HepG2 (cell line): Measurements from ENCODE around the gene MARF1. TPM values are rescaled to one million over a fixed set of nuclear protein-coding genes. Genes with fewer than 3 reads are reported as not detected.

Experiments used
- ARNT ChIP-seq: fragments of 450-650 bp; IDR thresholded peaks from 2 replicates; pipeline ENCODE4 v1.6.1; 2017
- BHLHE40 ChIP-seq: IDR thresholded peaks from 2 replicates; pipeline ENCODE4 v1.6.1; 2011; ENCODE audit warnings: low read length, improper control_type of control experiment
- CREB1 ChIP-seq, 2 experiments: fragments of 450-650 bp in 1 of 2; IDR thresholded peaks; 2 replicates each; pipeline ENCODE4 v1.6.1; 2016 to 2017; ENCODE audit warnings: control low read depth in 1 of 2, mild to moderate bottlenecking in 1 of 2, missing compliant biosample characterization in 1 of 2, missing genetic modification characterization in 1 of 2
- DNMT1 ChIP-seq: sonication (generic); formaldehyde crosslinking; IDR thresholded peaks from 2 replicates; pipeline ENCODE4 v1.5.1; 2020; ENCODE audit warnings: mild to moderate bottlenecking, missing genetic modification reagents
- EP300 ChIP-seq, 3 experiments: sonication (generic) in 1 of 3; formaldehyde crosslinking in 1 of 3; IDR thresholded peaks; 2 replicates each; pipeline versions ENCODE4 v1.5.1 to v1.6.1; 2011 to 2020; ENCODE audit warnings: low read depth in 2 of 3, low read length in 2 of 3, borderline replicate concordance in 1 of 3, improper control_type of control experiment in 1 of 3, mild to moderate bottlenecking in 1 of 3, missing genetic modification reagents in 1 of 3, moderate library complexity in 1 of 3
- FOXO4 ChIP-seq: sonication (generic); formaldehyde crosslinking; conservative IDR thresholded peaks from 2 replicates; pipeline ENCODE4 v1.8.1; 2023; ENCODE audit warnings: missing genetic modification reagents
- HCFC1 ChIP-seq: fragments of 150-350 bp; IDR thresholded peaks from 2 replicates; pipeline ENCODE4 v1.6.1; 2014; ENCODE audit warnings: low read depth, low read length
- HDAC2 ChIP-seq: sonication (generic); formaldehyde crosslinking; IDR thresholded peaks from 2 replicates; pipeline ENCODE4 v1.4.0; 2020; ENCODE audit warnings: missing genetic modification reagents
- HES4 ChIP-seq: sonication (generic); formaldehyde crosslinking; IDR thresholded peaks from 2 replicates; pipeline ENCODE4 v1.9.0; 2021; ENCODE audit warnings: mild to moderate bottlenecking, missing genetic modification reagents, borderline replicate concordance
- PCBP1 ChIP-seq: fragments of 200-400 bp; formaldehyde crosslinking; IDR thresholded peaks from 2 replicates; pipeline ENCODE4 v1.6.1; 2017; ENCODE audit warnings: mild to moderate bottlenecking, low read depth, low read length, borderline replicate concordance
- RXRB ChIP-seq: IDR thresholded peaks from 2 replicates; pipeline ENCODE4 v1.6.1; 2016; ENCODE audit warnings: borderline replicate concordance, missing genetic modification reagents, missing compliant biosample characterization
- SIX4 ChIP-seq: sonication (generic); formaldehyde crosslinking; IDR thresholded peaks from 2 replicates; pipeline ENCODE4 v1.4.0; 2020; ENCODE audit warnings: missing genetic modification reagents
- TARDBP ChIP-seq: sonication (generic); formaldehyde crosslinking; IDR thresholded peaks from 2 replicates; pipeline ENCODE4 v1.8.0; 2022; ENCODE audit warnings: mild to moderate bottlenecking, missing genetic modification reagents
- TOE1 ChIP-seq: sonication (generic); formaldehyde crosslinking; IDR thresholded peaks from 2 replicates; pipeline ENCODE4 v1.4.0; 2020; ENCODE audit warnings: mild to moderate bottlenecking, missing genetic modification reagents
- ZBTB20 ChIP-seq: sonication (generic); formaldehyde crosslinking; IDR thresholded peaks from 2 replicates; pipeline ENCODE4 v1.8.1; 2023; ENCODE audit warnings: missing genetic modification reagents, low read depth, mild to moderate bottlenecking, borderline replicate concordance
- ZNF121 ChIP-seq: sonication (generic); formaldehyde crosslinking; IDR thresholded peaks from 2 replicates; pipeline ENCODE4 v1.5.0; 2020; ENCODE audit warnings: mild to moderate bottlenecking, missing genetic modification reagents
- ZNF136 ChIP-seq: sonication (generic); formaldehyde crosslinking; IDR thresholded peaks from 2 replicates; pipeline ENCODE4 v1.8.1; 2022; ENCODE audit warnings: low read depth, mild to moderate bottlenecking, moderate library complexity, missing genetic modification reagents
- ZNF138 ChIP-seq: sonication (generic); formaldehyde crosslinking; IDR thresholded peaks from 2 replicates; pipeline ENCODE4 v1.5.0; 2020; ENCODE audit warnings: mild to moderate bottlenecking, low read depth, missing genetic modification reagents
- ZSCAN25 ChIP-seq: sonication (generic); formaldehyde crosslinking; IDR thresholded peaks from 2 replicates; pipeline ENCODE4 v1.8.0; 2022; ENCODE audit warnings: mild to moderate bottlenecking, missing genetic modification reagents
- polyA plus RNA-seq, 8 experiments: library from polyadenylated mRNA; depleted of rRNA in 3 of 8; stranded (reverse) in 7 of 8; unstranded in 1 of 8; fragments of >200 nt; fragmentation: Illumina TruSeq in 4 of 8; extraction: Trizol in 4 of 8; gene quantifications; 2 replicates each; pipeline versions ENCODE4 v1.2.1 to v1.2.3, GENCODE V29; 2011 to 2016; ENCODE audit warnings: low read depth in 4 of 8, missing spikeins in 1 of 8, mixed read lengths in 1 of 8; ENCODE audit not compliant: insufficient read depth in 1 of 8
- total RNA-seq, 5 experiments: library from RNA; depleted of rRNA; stranded (reverse); fragments of >200 nt; fragmentation: Illumina TruSeq; extraction: Trizol; gene quantifications; 2 replicates each; pipeline ENCODE4 v1.2.3, GENCODE V29; 2016; ENCODE audit warnings: low read depth in 1 of 5
- TF ChIP-seq, protein P1 (sequence below): sonication (generic); formaldehyde crosslinking; IDR thresholded peaks from 2 replicates; pipeline ENCODE4 v1.8.0; 2022; ENCODE audit warnings: low read depth, missing genetic modification reagents
- TF ChIP-seq, protein P2 (sequence below): sonication (generic); formaldehyde crosslinking; IDR thresholded peaks from 2 replicates; pipeline ENCODE4 v1.9.0; 2021; ENCODE audit warnings: missing genetic modification reagents, mild to moderate bottlenecking, borderline replicate concordance

The MARF1 gene
- total and polyA plus RNA-seq, 2 of the 13 experiments (the other 11 are each of a cell fraction or from before 2014, with no cell fraction given) = 8.7 to 20.7 TPM

DNA sequence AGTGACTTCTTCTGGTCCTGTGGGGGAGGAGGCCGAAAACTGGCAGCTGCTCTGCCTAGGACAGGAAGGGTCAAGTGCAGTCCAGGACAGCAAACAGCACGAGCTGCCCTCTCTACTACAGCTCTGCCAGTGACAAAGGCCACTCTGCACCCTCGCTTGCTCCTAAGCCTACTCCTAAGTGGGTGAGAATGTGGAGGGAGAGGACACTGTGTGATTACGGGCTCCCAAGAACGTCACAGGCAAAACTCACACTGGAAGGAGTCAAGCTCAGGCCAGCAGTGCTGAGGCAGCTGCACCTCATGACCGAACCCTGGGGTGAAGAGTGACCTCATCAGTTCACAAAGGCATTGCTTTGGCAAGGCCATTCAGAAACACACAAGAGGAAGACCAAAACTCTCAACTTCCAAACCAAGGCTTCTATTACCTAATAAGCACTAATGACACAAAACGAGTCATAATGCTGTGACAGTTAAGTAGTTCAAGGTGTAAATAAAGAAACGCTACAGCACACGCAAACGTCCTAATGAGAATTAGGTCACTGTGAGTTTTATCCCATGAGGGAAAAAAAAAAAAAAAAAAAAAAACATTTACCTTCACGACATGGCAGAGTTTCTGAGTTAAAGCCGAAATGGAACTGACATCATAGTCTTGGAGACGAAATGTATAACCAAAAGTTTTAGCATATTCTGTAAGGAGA lies 35.1 kb downstream of the MARF1 start (continued):
- TF ChIP-seq, protein P1, sequence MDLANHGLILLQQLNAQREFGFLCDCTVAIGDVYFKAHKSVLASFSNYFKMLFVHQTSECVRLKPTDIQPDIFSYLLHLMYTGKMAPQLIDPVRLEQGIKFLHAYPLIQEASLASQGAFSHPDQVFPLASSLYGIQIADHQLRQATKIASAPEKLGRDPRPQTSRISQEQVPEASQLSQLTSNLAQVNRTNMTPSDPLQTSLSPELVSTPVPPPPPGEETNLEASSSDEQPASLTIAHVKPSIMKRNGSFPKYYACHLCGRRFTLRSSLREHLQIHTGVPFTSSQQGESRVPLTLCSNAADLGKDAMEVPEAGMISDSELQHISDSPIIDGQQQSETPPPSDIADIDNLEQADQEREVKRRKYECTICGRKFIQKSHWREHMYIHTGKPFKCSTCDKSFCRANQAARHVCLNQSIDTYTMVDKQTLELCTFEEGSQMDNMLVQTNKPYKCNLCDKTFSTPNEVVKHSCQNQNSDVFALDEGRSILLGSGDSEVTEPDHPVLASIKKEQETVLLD = no peak
- TF ChIP-seq ZNF136 (CRISPR knock-in tag) (no peak), HDAC2 (CRISPR knock-in tag) (no peak), DNMT1 (CRISPR knock-in tag) (peak; percentile 67), EP300 (IDR thresholded peaks at IDR 0.05; ENCODE audit: low read depth in 2 of 2, low read length in 2 of 2) (no peak), EP300 (CRISPR knock-in tag; IDR thresholded peaks at IDR 0.05; ENCODE audit: borderline replicate concordance) (no peak), RXRB (peak; percentile 67; the same call in 1 of the 2 replicates), BHLHE40 (0 out of 2 replicates have a peak, but pooled peaks have one; percentile 18), PCBP1 (no peak), CREB1 (IDR thresholded peaks at IDR 0.05) (peak; percentile 78), CREB1 (CRISPR knock-in tag; IDR thresholded peaks at IDR 0.05) (no peak), ZNF121 (0 out of 2 replicates have a peak, but pooled peaks have one; percentile 3), ZNF138 (CRISPR knock-in tag) (no peak), HES4 (CRISPR knock-in tag) (no peak), TARDBP (no peak; the same call in 1 of the 2 replicates), TOE1 (CRISPR knock-in tag) (no peak), ARNT (no peak), ZSCAN25 (CRISPR knock-in tag) (0 out of 2 replicates have a peak, but pooled peaks have one; percentile 28), FOXO4 (CRISPR knock-in tag) (no peak), ZBTB20 (CRISPR knock-in tag) (no peak; the same call in 1 of the 2 replicates), HCFC1 (no peak), SIX4 (CRISPR knock-in tag) (no peak)
- TF ChIP-seq, protein P2, sequence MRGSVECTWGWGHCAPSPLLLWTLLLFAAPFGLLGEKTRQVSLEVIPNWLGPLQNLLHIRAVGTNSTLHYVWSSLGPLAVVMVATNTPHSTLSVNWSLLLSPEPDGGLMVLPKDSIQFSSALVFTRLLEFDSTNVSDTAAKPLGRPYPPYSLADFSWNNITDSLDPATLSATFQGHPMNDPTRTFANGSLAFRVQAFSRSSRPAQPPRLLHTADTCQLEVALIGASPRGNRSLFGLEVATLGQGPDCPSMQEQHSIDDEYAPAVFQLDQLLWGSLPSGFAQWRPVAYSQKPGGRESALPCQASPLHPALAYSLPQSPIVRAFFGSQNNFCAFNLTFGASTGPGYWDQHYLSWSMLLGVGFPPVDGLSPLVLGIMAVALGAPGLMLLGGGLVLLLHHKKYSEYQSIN (CRISPR knock-in tag) = no peak
